Smooth muscle cell (in vitro differentiated cells): Measurements from ENCODE around the gene HARBI1. TPM values are rescaled to one million over a fixed set of nuclear protein-coding genes. Genes with fewer than 3 reads are reported as not detected.

Experiments
- DNase-seq: peaks from one replicate; lab custom pipeline; 2025; ENCODE audit not compliant: unreplicated experiment; lab: John Stamatoyannopoulos, UW
- H2AFZ ChIP-seq: fragments of 200-600 bp; sonication (generic); 2 replicates; pipeline ENCODE4 v1.6.0; 2016; ENCODE audit warnings: antibody characterized with exemption, low read depth, mild to moderate bottlenecking
- H3F3A ChIP-seq: fragments of 200-600 bp; sonication (generic); 2 replicates; pipeline ENCODE4 v1.6.0; 2017; ENCODE audit warnings: antibody characterized with exemption, low read depth
- H3K27ac ChIP-seq: fragments of 200-600 bp; sonication (generic); 2 replicates; pipeline ENCODE4 v1.5.1; 2016; ENCODE audit warnings: low read depth, mild to moderate bottlenecking
- H3K27me3 ChIP-seq: fragments of 200-600 bp; sonication (generic); 2 replicates; pipeline ENCODE4 v1.6.1; 2016; ENCODE audit warnings: low read depth, mild to moderate bottlenecking
- H3K36me3 ChIP-seq: fragments of 200-600 bp; sonication (generic); 2 replicates; pipeline ENCODE4 v1.5.1; 2016; ENCODE audit warnings: low read depth
- H3K4me1 ChIP-seq: fragments of 200-600 bp; sonication (generic); 2 replicates; pipeline ENCODE4 v1.5.1; 2016; ENCODE audit warnings: low read depth
- H3K4me2 ChIP-seq: fragments of 200-600 bp; sonication (generic); 2 replicates; pipeline ENCODE4 v1.6.0; 2016; ENCODE audit warnings: mild to moderate bottlenecking
- H3K4me3 ChIP-seq: fragments of 200-600 bp; sonication (generic); 2 replicates; pipeline ENCODE4 v1.5.1; 2016; ENCODE audit warnings: mild to moderate bottlenecking
- H3K79me2 ChIP-seq: fragments of 200-600 bp; sonication (generic); 2 replicates; pipeline ENCODE4 v1.6.0; 2016; ENCODE audit warnings: low read depth, mild to moderate bottlenecking
- H3K9ac ChIP-seq: fragments of 200-600 bp; sonication (generic); 2 replicates; pipeline ENCODE4 v1.6.0; 2016; ENCODE audit warnings: low read depth
- H3K9me3 ChIP-seq: fragments of 200-600 bp; sonication (generic); replicated peaks from 2 replicates; pipeline ENCODE4 v1.5.1; 2016; ENCODE audit warnings: low read depth
- H4K20me1 ChIP-seq: fragments of 200-600 bp; sonication (generic); 2 replicates; pipeline ENCODE4 v1.6.0; 2016; ENCODE audit warnings: low read depth
- WGBS: methylation state at CpG from one replicate; pipeline ENCODE4 v1.1.7; 2016; ENCODE audit warnings: low lambda C conversion rate; 5-methylcytosine and 5-hydroxymethylcytosine counted together
- polyA plus RNA-seq: library from polyadenylated mRNA; unstranded; fragments of >200 nt; fragmentation: Nextera tagmentation; extraction: Ambion mirVana; gene quantifications from 2 replicates; pipeline ENCODE4 v1.2.1, GENCODE V29; 2016
- total RNA-seq: library from RNA; depleted of rRNA; stranded (reverse); fragments of >200 nt; gene quantifications from 2 replicates; pipeline ENCODE4 v1.2.3, GENCODE V29; 2014
- TF ChIP-seq, protein P1 (sequence below): fragments of 200-600 bp; sonication (generic); IDR thresholded peaks from 2 replicates; pipeline ENCODE4 v1.5.1; 2017; ENCODE audit warnings: borderline replicate concordance, mild to moderate bottlenecking, antibody characterized with exemption; ENCODE audit not compliant: insufficient read depth, poor library complexity, severe bottlenecking

The HARBI1 gene
- total and polyA plus RNA-seq, 2 experiments from 2014 or later: 2.4 to 2.9 TPM

DNA sequence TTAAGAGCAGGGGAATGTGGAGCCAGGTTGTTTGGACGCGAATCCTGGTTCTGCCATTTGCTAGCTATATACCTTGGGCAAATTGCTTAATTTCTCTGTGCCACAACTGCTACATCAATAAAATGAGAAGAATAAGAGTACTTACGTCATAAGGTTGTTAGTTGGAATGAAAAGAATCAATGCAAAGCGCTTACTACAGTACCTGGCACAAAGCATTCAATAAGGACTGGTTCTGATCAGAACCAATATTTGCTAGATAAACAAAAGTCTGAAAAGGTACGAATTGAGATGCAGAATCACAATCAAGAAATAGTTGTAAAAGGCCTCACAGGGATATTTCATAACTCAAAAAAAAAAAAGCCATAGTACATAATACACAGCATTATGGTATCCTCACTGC, 34.4 kb downstream of the HARBI1 start:
- Histone ChIP-seq H2AFZ (no peak overlapping the region), H3K4me1 (no peaks in the 10 kb centered on the region), H3K27me3 (no peaks in the 10 kb centered on the region), H3K79me2 (peaks cover 80% of the 10 kb centered on the region), H3K9ac (no peak overlapping the region), H3K4me3 (no peak overlapping the region), H3F3A (no peaks in the 10 kb centered on the region), H4K20me1 (peaks cover 78% of the 10 kb centered on the region), H3K9me3 (no peaks in the 10 kb centered on the region), H3K4me2 (no peak overlapping the region), H3K27ac (no peak overlapping the region), H3K36me3 (no peaks in the 10 kb centered on the region)
- DNase-seq: no peak
- TF ChIP-seq, protein P1, sequence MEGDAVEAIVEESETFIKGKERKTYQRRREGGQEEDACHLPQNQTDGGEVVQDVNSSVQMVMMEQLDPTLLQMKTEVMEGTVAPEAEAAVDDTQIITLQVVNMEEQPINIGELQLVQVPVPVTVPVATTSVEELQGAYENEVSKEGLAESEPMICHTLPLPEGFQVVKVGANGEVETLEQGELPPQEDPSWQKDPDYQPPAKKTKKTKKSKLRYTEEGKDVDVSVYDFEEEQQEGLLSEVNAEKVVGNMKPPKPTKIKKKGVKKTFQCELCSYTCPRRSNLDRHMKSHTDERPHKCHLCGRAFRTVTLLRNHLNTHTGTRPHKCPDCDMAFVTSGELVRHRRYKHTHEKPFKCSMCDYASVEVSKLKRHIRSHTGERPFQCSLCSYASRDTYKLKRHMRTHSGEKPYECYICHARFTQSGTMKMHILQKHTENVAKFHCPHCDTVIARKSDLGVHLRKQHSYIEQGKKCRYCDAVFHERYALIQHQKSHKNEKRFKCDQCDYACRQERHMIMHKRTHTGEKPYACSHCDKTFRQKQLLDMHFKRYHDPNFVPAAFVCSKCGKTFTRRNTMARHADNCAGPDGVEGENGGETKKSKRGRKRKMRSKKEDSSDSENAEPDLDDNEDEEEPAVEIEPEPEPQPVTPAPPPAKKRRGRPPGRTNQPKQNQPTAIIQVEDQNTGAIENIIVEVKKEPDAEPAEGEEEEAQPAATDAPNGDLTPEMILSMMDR: no peak
- 98% methylated on average over 5 of the region's 5 CpGs for WGBS

DNA sequence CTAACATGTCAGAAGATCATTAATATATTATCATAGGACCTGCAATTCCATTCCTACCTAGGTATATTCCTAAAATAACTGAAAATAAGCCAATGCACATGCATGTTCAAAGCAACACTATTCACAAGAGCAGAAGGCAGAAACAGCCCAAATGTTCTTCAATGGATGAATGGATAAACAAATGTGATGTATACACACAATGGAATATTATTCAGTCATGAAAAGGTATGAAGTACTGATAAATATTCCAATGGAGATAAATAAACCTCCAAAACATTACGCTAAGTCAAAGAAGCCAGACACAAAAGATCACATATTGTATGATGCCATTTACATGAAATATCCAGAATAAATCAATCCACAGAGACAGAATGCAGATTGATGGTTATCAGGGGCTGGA, 40.0 kb downstream of the HARBI1 start:
- no peak overlapping the region for H3K4me3 ChIP-seq
- H2AFZ ChIP-seq: no peak overlapping the region
- 88% methylated on average over 1 of the region's 1 CpG for WGBS
- no peaks in the 10 kb centered on the region for H3F3A ChIP-seq
- DNase-seq: no peak
- no peaks in the 10 kb centered on the region for H3K9me3 ChIP-seq
- H3K27me3 ChIP-seq: no peaks in the 10 kb centered on the region
- H3K27ac ChIP-seq: no peak overlapping the region
- no peaks in the 10 kb centered on the region for H3K4me1 ChIP-seq
- H4K20me1 ChIP-seq: peaks cover 90% of the 10 kb centered on the region
- no peak overlapping the region for H3K9ac ChIP-seq
- no peaks in the 10 kb centered on the region for H3K36me3 ChIP-seq
- TF ChIP-seq, protein P1: no peak
- H3K79me2 ChIP-seq: peaks cover 85% of the 10 kb centered on the region
- no peak overlapping the region for H3K4me2 ChIP-seq

DNA sequence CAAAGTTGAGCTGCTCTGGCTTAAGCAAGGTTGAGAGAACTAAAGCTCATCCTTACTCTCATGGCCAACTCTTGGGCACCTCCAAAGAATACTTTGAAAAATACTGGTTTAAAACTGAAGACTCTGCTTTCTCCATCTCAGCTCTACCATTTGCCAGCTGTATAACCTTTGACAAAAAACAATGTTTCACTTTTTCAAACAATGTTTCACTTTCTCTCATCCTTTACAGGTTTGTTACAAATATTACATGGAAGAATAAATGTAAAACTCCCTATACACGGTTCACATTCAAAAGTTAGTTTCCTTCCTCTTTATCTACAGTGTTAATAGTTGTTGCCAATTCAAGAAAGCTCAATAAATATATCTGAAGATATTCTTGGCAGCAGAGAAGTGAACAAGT, 42.4 kb downstream of the HARBI1 start:
- 89% methylated on average over 1 of the region's 1 CpG for WGBS

More for the DNA sequence above, 42.4 kb downstream of the HARBI1 start:
- H3K4me2 ChIP-seq: no peak overlapping the region
- H3K9ac ChIP-seq: no peak overlapping the region
- no peak overlapping the region for H3K4me3 ChIP-seq
- no peaks in the 10 kb centered on the region for H3K27me3 ChIP-seq
- H3K36me3 ChIP-seq: no peaks in the 10 kb centered on the region
- peaks cover 86% of the 10 kb centered on the region for H3K79me2 ChIP-seq
- H3F3A ChIP-seq: no peaks in the 10 kb centered on the region
- no peaks in the 10 kb centered on the region for H3K4me1 ChIP-seq
- H3K9me3 ChIP-seq: no peaks in the 10 kb centered on the region
- H4K20me1 ChIP-seq: peaks cover 88% of the 10 kb centered on the region
- H3K27ac ChIP-seq: no peak overlapping the region
- H2AFZ ChIP-seq: no peak overlapping the region
- TF ChIP-seq, protein P1: no peak
- DNase-seq: no peak
